H1 (cell line): ENCODE measurements around the gene LNPEP. TPM values are rescaled to one million over a fixed set of nuclear protein-coding genes. Genes with fewer than 3 reads are reported as not detected.

Experiments
- CTCF ChIA-PET: fragments of 300-600 bp; sonication (Branson Sonifier 250); formaldehyde crosslinking; loops from one replicate; lab custom pipeline; 2021; ENCODE audit not compliant: partially characterized antibody; lab: Charles Lee
- POLR2A ChIA-PET: fragments of 300-600 bp; sonication (Branson Sonifier 250); formaldehyde crosslinking; loops from one replicate; lab custom pipeline; 2021; ENCODE audit warnings: inconsistent platforms; ENCODE audit not compliant: partially characterized antibody; lab: Charles Lee
- DNase-seq, 2 experiments: peaks; one replicate each; pipeline versions ENCODE4 v3.0.0 to v3.0.0-alpha.2; 2010 to 2022; ENCODE audit warnings: low spot score in 2 of 2, low read depth in 1 of 2, mixed read lengths in 1 of 2
- FAIRE-seq: peaks from 2 replicates; lab custom pipeline; 2011; peaks lifted over from hg19 to GRCh38; lab: Jason Lieb, UNC
- H2AFZ ChIP-seq: 2 replicates; pipeline ENCODE4 v1.8.1; 2012; ENCODE audit warnings: low read length, inconsistent platforms
- H2AK5ac ChIP-seq: 2 replicates; pipeline ENCODE4 v1.6.1; 2013; ENCODE audit warnings: low read depth, low read length
- H2BK120ac ChIP-seq: replicated peaks from 2 replicates; pipeline ENCODE3; 2013; ENCODE audit warnings: low read depth, low read length, inconsistent platforms
- H2BK12ac ChIP-seq: 2 replicates; pipeline ENCODE4 v1.6.1; 2013; ENCODE audit warnings: low read depth, low read length
- H2BK15ac ChIP-seq: 2 replicates; pipeline ENCODE4 v1.6.1; 2013; ENCODE audit warnings: low read length
- H2BK20ac ChIP-seq: 2 replicates; pipeline ENCODE4 v1.6.1; 2013; ENCODE audit warnings: low read length
- H2BK5ac ChIP-seq: 2 replicates; pipeline ENCODE4 v1.6.1; 2013; ENCODE audit warnings: low read depth, low read length
- H3K14ac ChIP-seq: 2 replicates; pipeline ENCODE4 v1.6.1; 2013; ENCODE audit warnings: inconsistent platforms; ENCODE audit not compliant: insufficient read length
- H3K18ac ChIP-seq: 2 replicates; pipeline ENCODE4 v1.6.1; 2013; ENCODE audit warnings: low read length; ENCODE audit errors: extremely low read depth
- H3K23ac ChIP-seq: 2 replicates; pipeline ENCODE4 v1.6.1; 2013; ENCODE audit warnings: inconsistent platforms; ENCODE audit not compliant: insufficient read length
- H3K23me2 ChIP-seq: 2 replicates; pipeline ENCODE4 v1.6.1; 2013; ENCODE audit warnings: low read depth, low read length
- H3K27ac ChIP-seq: 2 replicates; pipeline ENCODE4 v1.6.1; 2011; ENCODE audit warnings: low read depth, low read length, inconsistent platforms
- H3K27me3 ChIP-seq, 4 experiments: replicated peaks in 1 of 4; 1 replicate in 1 of 4; 2 replicates in 3 of 4; pipeline versions ENCODE4 v1.6.1 to v1.8.1; 2011 to 2013; ENCODE audit warnings: low read length in 3 of 4, mild to moderate bottlenecking in 3 of 4, inconsistent platforms in 2 of 4, mixed read lengths in 2 of 4, moderate library complexity in 1 of 4; ENCODE audit not compliant: control insufficient read depth in 3 of 4, insufficient read depth in 3 of 4; ENCODE audit errors: extremely low read depth in 1 of 4
- H3K36me3 ChIP-seq, 4 experiments: 2 replicates each; pipeline versions ENCODE4 v1.6.1 to v1.8.1; 2011 to 2013; ENCODE audit warnings: mild to moderate bottlenecking in 4 of 4, low read length in 3 of 4, moderate library complexity in 2 of 4, control low read depth in 1 of 4, inconsistent platforms in 1 of 4; ENCODE audit not compliant: insufficient read depth in 4 of 4, control insufficient read depth in 2 of 4
- H3K4ac ChIP-seq: replicated peaks from 2 replicates; pipeline ENCODE3; 2013; ENCODE audit warnings: low read length, low read depth, mixed read lengths, inconsistent platforms; ENCODE audit not compliant: insufficient read length
- H3K4me1 ChIP-seq, 4 experiments: replicated peaks in 1 of 4; 1 replicate in 1 of 4; 2 replicates in 3 of 4; pipeline versions ENCODE4 v1.6.1 to v1.8.1; 2011 to 2013; ENCODE audit warnings: low read length in 3 of 4, inconsistent platforms in 2 of 4, mixed read lengths in 1 of 4; ENCODE audit not compliant: insufficient read depth in 4 of 4, control insufficient read depth in 3 of 4
- H3K4me2 ChIP-seq, 2 experiments: 2 replicates each; pipeline versions ENCODE4 v1.6.1 to v1.8.1; 2011 to 2013; ENCODE audit warnings: low read depth in 2 of 2, low read length in 2 of 2, control low read depth in 1 of 2, inconsistent platforms in 1 of 2, mild to moderate bottlenecking in 1 of 2; ENCODE audit not compliant: insufficient read depth in 1 of 2
- H3K4me3 ChIP-seq, 4 experiments: fragments of 200-600, 300-600 bp in 1 of 4; sonication (generic), shearing (Covaris generic), sonication (Bioruptor Twin) in 1 of 4; 2 replicates each; pipeline versions ENCODE4 v1.5.1 to v1.8.1; 2011 to 2016; ENCODE audit warnings: low read length in 4 of 4, low read depth in 3 of 4, control low read depth in 2 of 4, inconsistent platforms in 2 of 4, mild to moderate bottlenecking in 2 of 4, mixed read lengths in 1 of 4, moderate library complexity in 1 of 4; ENCODE audit not compliant: insufficient read depth in 2 of 4; ENCODE audit errors: extremely low read depth in 1 of 4
- H3K56ac ChIP-seq: replicated peaks from 2 replicates; pipeline ENCODE3; 2013; ENCODE audit warnings: low read depth, mild to moderate bottlenecking, mixed read lengths, low read length, inconsistent platforms; ENCODE audit not compliant: insufficient read length
- H3K79me1 ChIP-seq: 2 replicates; pipeline ENCODE4 v1.6.1; 2013; ENCODE audit warnings: low read depth, low read length, control low read depth
- H3K79me2 ChIP-seq, 2 experiments: 2 replicates each; pipeline versions ENCODE4 v1.6.1 to v1.8.1; 2012 to 2013; ENCODE audit warnings: low read length in 2 of 2, mild to moderate bottlenecking in 2 of 2, inconsistent platforms in 1 of 2; ENCODE audit not compliant: insufficient read depth in 2 of 2, control insufficient read depth in 1 of 2
- H3K9ac ChIP-seq, 4 experiments: replicated peaks in 1 of 4; 1 replicate in 1 of 4; 2 replicates in 3 of 4; pipeline versions ENCODE4 v1.6.1 to v1.8.1; 2011 to 2013; ENCODE audit warnings: low read depth in 3 of 4, low read length in 3 of 4, control low read depth in 2 of 4, mild to moderate bottlenecking in 2 of 4, moderate library complexity in 2 of 4, inconsistent platforms in 1 of 4; ENCODE audit errors: extremely low read depth in 1 of 4
- H3K9me3 ChIP-seq, 2 experiments: 2 replicates each; pipeline versions ENCODE4 v1.6.1 to v1.8.1; 2012 to 2013; ENCODE audit warnings: mild to moderate bottlenecking in 2 of 2, moderate library complexity in 2 of 2, control low read depth in 1 of 2, inconsistent platforms in 1 of 2, low read depth in 1 of 2, low read length in 1 of 2, mixed read lengths in 1 of 2; ENCODE audit not compliant: insufficient read depth in 2 of 2
- H4K20me1 ChIP-seq, 2 experiments: replicated peaks in 1 of 2; 2 replicates each; pipeline versions ENCODE3 to v1.8.1; 2011 to 2013; ENCODE audit warnings: inconsistent platforms in 2 of 2, low read length in 2 of 2, mild to moderate bottlenecking in 1 of 2; ENCODE audit not compliant: insufficient read depth in 2 of 2, control insufficient read depth in 1 of 2
- H4K5ac ChIP-seq: 2 replicates; pipeline ENCODE4 v1.6.1; 2013; ENCODE audit warnings: low read length, low read depth, mixed read lengths, inconsistent platforms; ENCODE audit not compliant: insufficient read length
- H4K8ac ChIP-seq: 2 replicates; pipeline ENCODE4 v1.8.0; 2013; ENCODE audit warnings: mild to moderate bottlenecking, moderate library complexity, low read length, inconsistent platforms; ENCODE audit not compliant: insufficient read depth; ENCODE audit errors: extremely low read depth
- H4K91ac ChIP-seq: replicated peaks from 2 replicates; pipeline ENCODE3; 2013; ENCODE audit warnings: low read length, mixed read lengths, inconsistent platforms; ENCODE audit not compliant: insufficient read length
- CBX5 ChIP-seq: fragments of 300-800, 300-1000 bp; sonication (generic); IDR thresholded peaks from 2 replicates; pipeline ENCODE4 v1.7.1; 2016; ENCODE audit warnings: antibody characterized with exemption, low read length, low read depth
- EGR1 ChIP-seq: IDR thresholded peaks from 2 replicates; pipeline ENCODE4 v1.6.1; 2011; ENCODE audit warnings: low read depth, low read length, borderline replicate concordance
- HDAC6 ChIP-seq: IDR thresholded peaks from one replicate; pipeline ENCODE4 v1.7.1; 2012; ENCODE audit warnings: low read depth, mild to moderate bottlenecking, inconsistent platforms, low read length, moderate library complexity
- MAFK ChIP-seq: IDR thresholded peaks from 2 replicates; pipeline ENCODE4 v1.6.1; 2012; ENCODE audit warnings: low read depth, mild to moderate bottlenecking, improper control_type of control experiment, low read length
- SRF ChIP-seq: IDR thresholded peaks from 2 replicates; pipeline ENCODE4 v1.6.1; 2011; ENCODE audit warnings: mild to moderate bottlenecking, low read depth, low read length, moderate library complexity
- YY1 ChIP-seq: IDR thresholded peaks from 2 replicates; pipeline ENCODE4 v1.6.1; 2011; ENCODE audit warnings: low read depth, mild to moderate bottlenecking, low read length
- WGBS, 2 experiments: shearing (Covaris generic) in 1 of 2; methylation state at CpG; one replicate each; pipeline versions ENCODE4 v1.1.6 to v1.1.7; 2013 to 2015; ENCODE audit warnings: low lambda C conversion rate in 2 of 2, mixed read lengths in 2 of 2, inconsistent platforms in 1 of 2, low coverage in 1 of 2, missing lambda C conversion rate in 1 of 2; ENCODE audit not compliant: insufficient replicate concordance in 2 of 2, insufficient coverage in 1 of 2, insufficient read length in 1 of 2; ENCODE audit errors: extremely low coverage in 1 of 2, missing lambda C conversion rate in 1 of 2; 5-methylcytosine and 5-hydroxymethylcytosine counted together
- polyA plus RNA-seq, 7 experiments: library from polyadenylated mRNA; depleted of rRNA in 3 of 7; stranded (reverse) in 5 of 7; unstranded in 2 of 7; fragments of >200 nt in 5 of 7; fragments of 200-250 nt in 2 of 7; gene quantifications; 1 replicate in 5 of 7; 2 replicates in 1 of 7; 4 replicates in 1 of 7; pipeline versions ENCODE4 v1.2.1 to v1.2.3, GENCODE V29; 2011 to 2013; ENCODE audit warnings: missing spikeins in 2 of 7, mixed read lengths in 2 of 7
- total RNA-seq: library from RNA; stranded (reverse); fragmentation: NEBNext Ultra II Directional; extraction: Animal tissue kit (Norgen Biotek cat#: 25700); gene quantifications from 2 replicates; pipeline ENCODE4 v1.2.1, GENCODE V29; 2021

The LNPEP gene
- total and polyA plus RNA-seq, 2 of the 8 experiments (the other 6 are each of a cell fraction or from before 2014, with no cell fraction given): 1.8 to 4.5 TPM

- no peaks in the 10 kb centered on the region for H3K23me2 ChIP-seq
- H3K4me2 ChIP-seq: no peak overlapping the region
- ChIA-PET POLR2A (no interaction called here), CTCF (interaction anchor here (0.7 to 1.7 kb wide), 8 partner anchors 11 to 257 kb away, joined by 3 to 4 read pairs (median 3); no protein-coding TSS in a partner anchor)
- H3K14ac ChIP-seq: no peak overlapping the region
- H3K27me3 ChIP-seq: peaks cover 0 to 1% (median 0%) of the 10 kb centered on the region in 4 experiments; a peak in 1 of 7 replicates
- no peaks in the 10 kb centered on the region for H3K79me2 ChIP-seq
- TF ChIP-seq EGR1 (no peak), MAFK (no peak), HDAC6 (no peak), CBX5 (no peak), YY1 (no peak), SRF (no peak)
- H3K36me3 ChIP-seq: no peaks in the 10 kb centered on the region
- H4K20me1 ChIP-seq: no peaks in the 10 kb centered on the region
- H3K23ac ChIP-seq: no peak overlapping the region
- no peaks in the 10 kb centered on the region for H3K4me1 ChIP-seq
- H2AK5ac ChIP-seq: no peak overlapping the region
- H3K4ac ChIP-seq: no peak overlapping the region
- no peak overlapping the region for H3K56ac ChIP-seq
- 89% methylated on average over 2 of the region's 2 CpGs; no CpG with 5 or more reads in 1 of the 2 experiments for WGBS, 2 experiments
- FAIRE-seq (no peak), DNase-seq (no peak)
- H3K27ac ChIP-seq: no peak overlapping the region
- H2AFZ ChIP-seq: no peak overlapping the region
- no peak overlapping the region for H3K4me3 ChIP-seq
- no peak overlapping the region for H4K91ac ChIP-seq
- H4K8ac ChIP-seq: no peak overlapping the region
- H2BK15ac ChIP-seq: no peak overlapping the region
- H2BK120ac ChIP-seq: no peak overlapping the region
- H3K9ac ChIP-seq: no peak overlapping the region
- H3K79me1 ChIP-seq: no peaks in the 10 kb centered on the region
- no peak overlapping the region for H2BK12ac ChIP-seq
- H2BK20ac ChIP-seq: no peak overlapping the region
- no peak overlapping the region for H3K18ac ChIP-seq
- no peaks in the 10 kb centered on the region for H3K9me3 ChIP-seq
- no peak overlapping the region for H2BK5ac ChIP-seq
- H4K5ac ChIP-seq: no peak overlapping the region
Observed at GRCh38 chr5:96903300-96903699, 32.6 kb upstream of the LNPEP start.
